Fibroblast of upper back skin (primary cell): ENCODE results near the gene KIF4B.

ENCODE experiments used
- DNase-seq: peaks from one replicate; pipeline ENCODE4 v3.0.0-alpha.2; 2013

The KIF4B gene

GRCh38 chr5:155064580-155064979 lies 51.0 kb downstream of the KIF4B start:
- DNase-seq = no peak

- no peak for DNase-seq
These were observed 53.5 kb downstream of the KIF4B start for GRCh38 chr5:155066886-155067595.
